ENCODE data around the gene AHI1. TPM values are rescaled to one million over a fixed set of nuclear protein-coding genes. Genes with fewer than 3 reads are reported as not detected.

Gene AHI1
- total RNA-seq, 1 donor from 2014 or later: 20.0 TPM

DNA sequence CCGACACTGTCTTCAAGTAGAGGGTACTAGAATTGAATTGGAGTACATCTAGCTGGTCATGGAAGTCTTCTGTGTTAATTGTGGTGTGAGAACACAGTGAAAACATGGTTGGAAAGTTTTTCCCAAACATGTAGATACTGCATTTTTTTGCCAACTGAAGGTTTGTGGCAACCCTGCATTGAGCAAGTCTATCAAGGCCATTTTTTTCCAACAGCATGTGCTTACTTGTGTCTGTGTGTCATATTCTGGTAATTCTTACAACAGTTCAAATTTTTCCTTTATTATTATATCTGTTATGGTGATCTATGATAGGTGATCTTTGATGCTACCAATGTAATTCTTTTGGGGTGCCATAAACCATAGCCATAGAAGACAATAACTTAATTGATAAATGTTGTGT, 169.4 kb downstream of the AHI1 start:
- DNase-seq (ENCODE audit: low spot score): no peak

DNA sequence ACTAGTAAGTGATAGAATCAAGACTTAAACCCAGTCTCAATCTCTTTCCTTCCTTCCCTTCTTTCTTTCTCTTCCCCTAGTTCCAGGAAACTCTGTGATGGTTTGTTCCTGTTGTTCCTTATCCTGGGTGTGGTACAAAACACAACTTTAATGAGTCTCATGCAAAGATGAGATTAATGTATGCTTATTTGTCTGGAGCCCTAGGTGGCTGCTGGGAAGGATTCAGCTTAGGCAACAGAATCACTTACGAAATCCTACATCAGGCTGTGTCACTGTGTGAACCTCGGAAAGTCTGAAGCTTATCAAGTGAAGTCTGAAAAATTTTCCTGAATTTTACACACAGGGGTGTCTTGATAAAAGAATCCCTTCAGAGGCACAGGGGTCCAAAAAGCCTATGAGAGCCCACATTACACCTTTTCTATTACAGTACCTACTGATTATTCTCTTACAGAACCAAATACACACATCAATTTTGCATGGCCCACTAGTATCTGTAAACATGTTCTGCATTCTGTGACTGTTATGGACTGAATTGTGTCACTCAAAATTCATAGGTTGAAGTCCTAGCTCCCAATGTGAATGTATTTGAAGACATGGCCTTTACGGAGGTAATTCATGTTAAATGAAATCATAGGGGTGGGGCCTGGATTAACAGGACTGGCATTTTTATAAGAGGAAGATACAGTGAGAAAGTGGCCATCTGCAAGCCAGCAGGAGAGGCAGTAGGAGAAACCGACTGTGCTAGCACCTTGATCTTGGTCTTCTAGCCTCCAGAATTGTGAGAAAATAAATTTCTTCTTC, 171.7 kb downstream of the AHI1 start:
- DNase-seq (ENCODE audit: low spot score): no peak

DNA sequence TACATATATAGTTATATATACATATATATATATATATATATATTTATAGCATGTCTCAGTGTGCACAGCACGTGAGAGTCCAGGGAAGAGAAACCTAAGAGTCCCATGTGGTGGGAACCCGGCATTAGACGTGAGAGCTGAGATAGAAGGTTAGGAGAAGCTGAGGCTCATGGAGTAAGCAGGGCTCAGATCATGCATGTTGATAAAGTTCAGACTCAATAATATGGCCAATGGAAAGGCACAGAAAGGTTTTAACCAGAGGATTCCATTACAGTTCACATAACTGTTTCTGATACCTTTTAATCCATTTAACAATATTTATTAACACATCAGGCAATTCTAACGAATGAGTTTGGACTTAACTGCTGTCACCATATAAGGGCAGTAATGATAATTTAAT, 173.0 kb downstream of the AHI1 start:
- no peak for DNase-seq (ENCODE audit: low spot score)

DNA sequence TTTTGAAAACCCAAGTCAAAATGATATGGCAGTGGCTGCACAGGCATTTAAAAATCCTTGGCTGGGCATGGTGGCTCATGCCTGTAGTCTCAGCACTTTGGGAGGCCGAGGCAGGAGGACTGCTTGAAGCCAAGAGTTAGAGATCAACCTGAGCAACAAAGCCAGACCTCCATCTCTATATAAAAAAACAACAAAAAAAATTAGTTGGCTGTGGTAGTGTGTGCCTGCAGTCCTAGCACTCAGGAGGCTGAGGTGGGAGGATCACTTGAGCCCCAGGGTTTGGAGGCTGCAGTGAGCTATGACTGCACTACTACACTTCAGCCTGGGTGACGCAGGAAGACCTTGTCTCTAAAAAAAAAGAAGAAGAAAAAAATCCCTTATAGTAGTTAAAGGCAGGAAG, 173.6 kb downstream of the AHI1 start:
- DNase-seq (ENCODE audit: low spot score): no peak

DNA sequence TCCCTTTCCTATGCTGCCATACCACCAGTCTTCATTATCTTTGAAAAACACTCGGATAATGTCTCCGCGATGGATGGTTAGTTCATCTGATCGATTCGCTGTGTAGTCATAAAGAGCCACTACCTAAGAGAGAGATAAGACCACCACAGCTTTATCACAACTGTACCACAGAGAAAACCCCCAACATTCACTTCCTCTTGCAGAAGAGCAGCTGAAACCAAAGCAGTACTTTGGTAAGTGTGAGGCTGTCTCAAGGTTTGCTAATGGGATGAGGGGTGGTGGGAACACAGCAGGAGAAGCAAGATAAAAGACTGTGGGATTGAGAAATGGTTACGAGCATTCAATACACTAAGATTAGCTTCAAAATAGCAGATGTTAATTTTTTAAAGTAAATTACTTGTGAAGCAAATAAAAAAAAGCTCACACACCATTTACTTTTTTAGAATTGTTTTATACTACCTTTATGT, 174.3 kb downstream of the AHI1 start:
- no peak for DNase-seq (ENCODE audit: low spot score)

DNA sequence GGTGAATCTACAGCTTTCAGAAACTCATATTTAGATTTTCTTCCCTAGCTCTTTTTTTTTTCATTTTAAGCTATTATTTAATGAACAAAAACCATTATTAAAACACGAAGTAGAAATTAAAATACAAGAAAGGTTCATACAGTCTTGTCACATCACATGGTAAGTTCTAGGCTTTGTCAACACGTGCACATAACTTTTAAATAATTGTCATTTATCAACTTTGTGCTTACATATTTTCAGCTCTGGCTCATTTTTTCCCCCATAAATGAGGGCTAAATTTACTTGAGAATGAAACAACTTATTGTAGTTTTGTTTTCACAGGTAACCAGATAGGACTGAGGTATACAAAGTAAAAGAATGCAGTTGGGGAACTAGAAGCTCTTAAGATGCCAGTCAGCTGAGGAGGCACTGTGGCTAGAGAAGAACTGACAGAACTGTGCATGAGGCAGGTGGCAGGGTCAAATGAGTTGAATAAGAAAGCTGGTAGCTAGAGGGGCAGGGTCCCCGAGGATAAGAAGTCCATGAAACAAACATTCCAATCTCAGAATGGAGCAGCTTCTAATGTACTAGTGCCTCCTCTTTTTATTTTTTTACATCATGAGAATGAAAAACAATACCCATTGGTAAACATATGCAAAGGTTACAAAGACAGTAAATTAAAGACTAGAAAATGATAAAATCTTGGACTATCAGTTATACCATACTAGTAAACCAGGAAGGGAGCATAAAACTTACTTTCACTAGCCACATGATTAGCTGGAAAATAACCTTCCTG, 174.9 kb downstream of the AHI1 start:
- no peak for DNase-seq (ENCODE audit: low spot score)

DNA sequence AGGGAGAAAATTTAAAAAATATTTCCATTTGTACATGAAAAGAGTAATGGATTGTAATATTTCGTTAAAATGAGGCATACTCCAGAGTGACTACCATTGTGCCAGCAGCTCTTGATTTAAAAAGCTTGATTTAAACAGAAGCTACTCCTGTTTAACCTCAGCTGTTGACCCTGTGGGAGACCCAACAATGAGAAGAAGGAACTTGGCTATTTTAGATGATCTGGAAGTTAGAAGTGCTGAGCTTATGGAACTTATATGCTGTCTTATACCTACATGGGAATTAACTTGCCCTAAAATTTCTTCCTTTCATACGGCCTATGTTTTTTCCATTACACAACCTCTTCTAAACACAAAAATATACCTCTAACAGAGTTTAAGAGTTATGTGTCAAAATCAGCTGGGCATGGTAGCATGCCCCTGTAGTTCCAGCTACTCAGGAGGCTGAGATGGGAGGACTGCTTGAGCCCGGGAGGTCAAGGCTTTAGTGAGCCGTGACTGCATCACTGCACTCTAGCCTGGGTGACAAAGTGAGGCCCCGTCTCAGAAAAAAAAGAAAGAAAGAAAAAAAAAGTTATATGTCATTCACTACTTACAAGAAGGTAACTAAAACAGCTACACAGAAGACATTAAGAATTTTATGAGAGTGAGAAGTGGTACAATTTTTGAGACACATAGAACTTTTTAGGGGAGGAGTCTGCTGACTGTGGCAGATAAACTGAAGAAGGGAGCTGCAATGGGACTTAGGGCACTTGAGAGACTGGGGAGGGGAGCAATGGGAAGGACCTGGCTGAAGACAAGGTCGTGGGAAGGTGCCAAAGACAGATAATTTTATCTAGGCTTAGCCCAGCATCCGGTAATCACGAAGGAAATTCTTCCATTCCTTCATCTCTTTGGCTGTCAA, 176.6 kb downstream of the AHI1 start:
- DNase-seq (ENCODE audit: low spot score): no peak

DNA sequence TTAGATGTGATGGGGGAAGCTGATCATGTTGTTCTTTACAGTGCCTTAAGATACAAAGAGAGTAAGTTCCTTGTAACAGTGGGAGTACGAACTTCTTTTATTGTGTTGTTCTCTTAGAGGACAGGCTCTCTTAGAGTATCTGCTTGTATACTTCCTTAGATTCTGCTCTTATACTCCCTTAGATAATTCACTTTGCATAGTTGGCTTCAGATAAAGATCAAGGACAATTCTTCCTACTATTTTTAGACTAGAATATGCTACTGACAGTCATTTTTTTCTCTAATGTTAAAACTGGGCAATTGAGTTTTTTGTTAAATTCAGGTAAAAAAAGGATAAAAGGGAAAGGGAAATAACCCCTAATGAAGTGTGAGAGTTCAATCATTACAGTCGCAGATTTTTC, 177.7 kb downstream of the AHI1 start:
- DNase-seq (ENCODE audit: low spot score): no peak

DNA sequence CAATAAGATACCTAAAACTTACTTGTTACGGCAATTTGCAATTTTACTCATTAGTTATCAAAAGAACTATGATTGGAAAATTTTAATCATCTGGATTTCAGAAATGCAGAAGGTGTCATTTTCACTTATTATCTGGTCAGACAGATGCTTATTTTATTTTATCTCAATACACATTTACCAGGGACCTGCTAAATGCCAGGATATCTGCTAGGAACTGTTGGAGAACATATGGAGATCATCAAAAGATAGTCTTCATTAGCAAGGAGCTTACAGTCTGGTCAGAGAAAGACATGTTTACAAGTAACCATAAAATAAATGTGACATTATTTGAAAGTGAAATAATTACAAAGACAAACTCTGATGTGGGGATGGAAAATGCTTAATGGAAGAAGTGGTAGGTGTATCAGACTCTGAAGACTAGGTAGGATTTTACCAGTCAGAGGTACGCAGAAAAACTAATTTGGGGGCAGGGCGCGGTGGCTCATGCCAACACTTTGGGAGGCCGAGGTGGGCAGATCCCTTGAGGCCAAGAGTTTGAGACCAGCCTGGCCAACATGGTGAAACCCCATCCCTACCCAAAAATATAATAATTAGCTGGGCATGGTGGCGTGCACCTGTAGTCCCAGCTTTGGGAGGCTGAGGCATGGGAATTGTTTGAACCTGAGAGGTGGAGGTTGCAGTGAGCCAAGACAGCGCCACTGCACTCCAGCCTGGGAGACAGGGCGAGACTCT, 178.6 kb downstream of the AHI1 start:
- DNase-seq (ENCODE audit: low spot score): no peak

DNA sequence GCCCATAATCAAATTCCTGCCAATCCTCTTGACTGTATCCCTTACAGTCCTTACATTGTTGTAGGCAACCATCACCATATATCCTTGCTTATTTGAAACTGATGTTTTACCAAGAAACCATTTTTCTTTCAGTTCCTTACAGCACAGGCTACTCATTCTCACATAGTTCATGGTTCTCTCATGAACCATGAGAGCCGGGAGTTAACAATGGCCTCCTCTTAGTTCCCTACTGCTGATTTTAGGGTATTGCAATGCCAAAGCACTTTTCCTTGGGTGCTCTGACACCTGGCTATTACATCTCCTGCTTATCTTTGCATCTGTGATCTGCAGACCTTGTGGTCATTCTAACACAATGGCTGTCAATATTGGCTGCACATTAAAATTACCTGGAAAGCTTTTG, 183.0 kb downstream of the AHI1 start:
- no peak for DNase-seq (ENCODE audit: low spot score)

DNA sequence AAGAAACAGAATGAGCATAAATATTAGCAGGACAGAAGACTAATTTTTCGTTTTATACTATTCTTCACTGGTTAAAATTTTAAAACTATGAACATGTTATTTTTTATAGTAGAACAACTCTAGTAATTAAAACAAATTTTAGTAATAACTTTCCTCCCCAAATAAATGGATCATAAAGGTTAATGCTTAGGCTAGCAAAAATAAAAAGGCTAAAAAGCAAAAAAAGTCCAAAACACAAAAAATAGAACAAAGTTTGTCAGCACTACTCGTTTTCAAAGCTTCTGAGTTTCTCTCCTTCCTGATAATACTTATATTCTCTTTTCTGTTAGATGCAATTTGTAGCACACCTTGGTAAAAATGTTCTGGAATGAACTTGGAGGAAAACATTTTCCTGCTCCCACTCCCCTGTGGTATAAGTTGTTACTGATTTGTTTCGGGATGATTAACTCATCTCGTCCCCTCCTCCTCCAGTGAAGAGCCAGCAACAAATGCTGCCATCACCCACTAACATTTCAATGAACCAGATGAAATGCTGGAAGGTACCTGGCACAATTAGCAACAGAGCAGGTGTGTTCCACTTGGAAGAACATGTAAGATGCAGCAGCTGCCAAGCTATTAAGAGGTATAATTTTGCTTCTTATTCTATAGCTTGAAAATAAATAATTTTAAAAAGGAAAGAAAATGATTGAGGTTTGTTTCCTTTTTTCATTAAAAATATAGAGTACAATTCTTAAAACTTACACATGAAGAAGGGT, 185.9 kb downstream of the AHI1 start:
- no peak for DNase-seq (ENCODE audit: low spot score)

DNA sequence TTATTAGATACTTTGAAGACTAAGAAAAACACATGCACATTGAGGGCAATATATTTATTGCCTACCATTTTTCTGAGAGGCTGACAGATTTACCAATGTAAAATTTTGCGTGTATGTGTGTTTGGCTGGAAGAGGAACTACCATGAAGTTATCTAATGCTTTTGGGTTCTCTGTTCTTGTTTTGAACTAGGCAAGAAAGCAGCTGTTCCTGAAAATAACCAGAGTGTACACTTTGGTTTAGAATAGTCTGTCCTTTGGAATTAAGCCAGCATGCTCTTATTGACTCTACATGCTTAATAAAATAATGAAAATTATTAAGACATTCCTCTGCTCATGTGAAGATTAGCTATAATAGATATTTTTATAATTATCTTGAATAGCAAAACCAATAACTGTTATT, 187.2 kb downstream of the AHI1 start:
- no peak for DNase-seq (ENCODE audit: low spot score)

DNA sequence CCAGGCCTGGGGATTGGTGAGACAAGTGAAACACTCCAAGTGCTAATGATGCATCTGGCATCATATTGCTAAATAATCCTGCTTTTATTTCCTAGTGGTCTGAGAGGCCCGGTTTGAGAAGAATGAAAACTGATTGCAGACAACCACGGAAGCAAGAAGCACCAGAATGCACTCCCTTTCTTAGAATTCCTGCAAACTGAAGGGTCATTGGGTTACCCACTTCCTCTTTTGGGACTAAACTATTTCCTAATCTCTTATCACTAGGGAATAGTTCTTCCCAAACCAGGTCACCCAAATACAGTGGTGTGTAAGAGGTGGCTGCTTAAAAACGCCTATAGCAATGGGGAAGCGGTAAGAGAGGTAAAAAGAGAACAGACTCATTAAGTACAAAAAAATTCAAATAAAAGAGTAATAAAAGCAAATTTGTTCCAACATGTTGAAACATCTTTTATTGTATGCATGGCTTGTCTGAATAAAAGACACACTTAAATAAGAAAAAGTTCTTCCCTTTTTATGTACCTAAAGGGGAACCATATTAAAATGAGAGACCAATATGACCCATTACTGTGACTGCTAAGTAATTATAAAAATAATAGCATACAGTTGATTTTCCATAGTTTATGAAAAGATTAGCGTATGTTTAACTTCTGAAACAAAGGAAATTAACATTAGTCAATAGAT, 190.7 kb downstream of the AHI1 start:
- DNase-seq (ENCODE audit: low spot score): no peak

DNA sequence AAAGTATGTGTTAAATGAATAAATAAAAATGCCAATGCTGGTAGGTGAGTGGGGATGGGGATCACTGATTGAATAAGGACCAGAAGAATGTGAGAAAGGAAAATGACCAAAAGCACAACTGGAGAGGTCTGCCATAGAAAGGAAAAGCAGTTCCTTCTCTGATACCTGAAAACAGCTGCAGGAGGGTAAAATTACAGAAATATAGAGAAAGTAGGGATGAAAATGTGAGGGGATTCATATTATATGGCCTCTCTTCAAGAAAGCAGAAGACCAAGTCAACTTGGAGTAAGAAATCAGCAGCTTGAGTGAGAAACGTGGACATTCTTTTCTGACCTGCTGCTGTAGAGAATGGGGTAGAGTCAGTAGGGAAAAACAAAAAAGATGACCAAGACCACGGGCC, 191.4 kb downstream of the AHI1 start:
- no peak for DNase-seq (ENCODE audit: low spot score)

DNA sequence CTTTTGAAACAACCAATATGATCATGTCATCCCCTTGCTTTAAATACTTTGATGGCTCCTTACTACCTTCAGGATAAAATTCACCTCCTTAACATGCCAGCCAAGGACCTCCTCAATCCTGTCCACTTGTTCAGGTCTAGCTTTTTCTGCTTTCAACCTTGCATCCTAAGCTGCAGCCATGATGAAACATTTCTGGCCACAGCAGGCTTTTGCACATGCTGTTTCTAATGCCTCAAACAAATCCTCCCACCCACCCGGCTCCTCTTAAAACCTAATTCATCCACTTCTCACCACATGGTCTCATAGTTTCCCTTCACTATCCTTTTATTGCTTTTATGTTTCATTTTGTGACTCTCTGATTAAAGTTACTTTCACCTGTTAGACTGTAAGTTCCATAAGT, 191.9 kb downstream of the AHI1 start:
- no peak for DNase-seq (ENCODE audit: low spot score)

DNA sequence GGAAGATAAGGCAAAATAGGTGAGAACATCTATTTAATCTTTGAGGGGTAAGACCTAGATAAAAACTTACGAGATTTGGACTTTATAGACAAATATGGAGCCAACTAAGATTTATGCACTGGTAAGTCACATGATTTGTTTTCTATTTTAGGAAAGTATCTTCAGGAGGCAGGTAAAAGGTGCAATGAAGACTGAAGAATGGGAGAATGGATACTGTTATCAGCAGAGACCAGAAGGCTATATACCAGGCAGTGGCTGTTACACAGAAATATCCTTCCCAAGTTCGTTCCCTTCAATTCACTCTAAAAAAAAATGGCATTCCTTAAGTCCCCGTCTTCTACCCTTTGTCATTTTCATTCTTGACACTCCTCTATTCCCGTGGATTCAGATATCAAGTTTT, 192.7 kb downstream of the AHI1 start:
- no peak for DNase-seq (ENCODE audit: low spot score)

DNA sequence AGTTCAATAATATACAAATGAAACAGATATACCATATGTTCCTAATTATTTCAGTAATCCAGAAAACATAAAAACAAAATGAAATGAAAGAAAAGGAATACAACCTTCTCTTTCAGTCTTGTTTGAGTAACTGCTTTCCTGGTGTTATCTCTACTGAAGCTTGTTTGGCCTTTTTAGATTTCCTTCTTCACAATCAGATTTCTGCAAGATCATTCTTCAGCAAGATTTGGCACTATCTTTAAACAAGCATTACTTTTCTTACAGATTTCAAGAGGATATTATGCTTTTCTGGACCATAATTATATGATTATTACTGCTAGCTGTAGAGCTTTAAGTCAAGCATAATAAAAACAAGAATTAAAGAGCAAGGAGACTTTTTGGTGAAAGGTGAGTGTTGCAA, 196.2 kb downstream of the AHI1 start:
- DNase-seq (ENCODE audit: low spot score): no peak

DNA sequence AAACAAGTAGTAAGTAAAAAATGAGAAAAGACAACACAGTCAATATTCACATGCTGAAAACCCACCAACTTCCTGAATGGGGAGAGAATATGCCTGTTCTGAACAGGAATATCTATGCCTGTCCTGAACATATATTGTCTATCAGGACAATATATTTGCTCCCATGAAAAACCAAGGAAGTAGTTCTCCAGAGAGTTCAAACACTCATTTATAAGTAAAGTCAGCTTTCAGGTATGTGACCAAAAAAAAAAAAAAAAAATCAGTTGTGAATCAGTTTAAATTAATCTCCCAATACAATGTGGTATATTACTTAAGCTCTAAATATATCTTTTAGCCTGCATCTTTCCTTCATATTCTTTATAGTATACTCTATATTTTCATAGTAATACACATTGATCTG, 197.0 kb downstream of the AHI1 start:
- no peak for DNase-seq (ENCODE audit: low spot score)

DNA sequence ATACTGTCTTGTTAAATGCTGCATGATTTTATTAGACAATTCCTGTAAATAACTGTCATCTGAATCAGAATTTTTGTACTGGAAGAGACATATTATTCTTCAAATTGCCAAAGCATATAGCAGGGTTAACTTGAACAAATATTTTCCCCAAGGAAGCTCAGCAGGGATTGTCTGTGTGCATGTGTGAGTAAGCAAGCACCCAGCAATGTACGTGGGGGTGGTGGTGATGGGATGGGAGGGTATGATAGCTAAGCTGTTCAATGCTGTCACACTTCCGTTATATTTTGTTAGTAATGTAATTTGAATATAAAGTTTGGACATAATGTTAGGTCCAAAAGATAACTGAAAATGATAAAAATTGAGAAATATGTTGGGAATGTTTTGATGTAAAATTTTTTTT, 198.3 kb downstream of the AHI1 start:
- no peak for DNase-seq (ENCODE audit: low spot score)

DNA sequence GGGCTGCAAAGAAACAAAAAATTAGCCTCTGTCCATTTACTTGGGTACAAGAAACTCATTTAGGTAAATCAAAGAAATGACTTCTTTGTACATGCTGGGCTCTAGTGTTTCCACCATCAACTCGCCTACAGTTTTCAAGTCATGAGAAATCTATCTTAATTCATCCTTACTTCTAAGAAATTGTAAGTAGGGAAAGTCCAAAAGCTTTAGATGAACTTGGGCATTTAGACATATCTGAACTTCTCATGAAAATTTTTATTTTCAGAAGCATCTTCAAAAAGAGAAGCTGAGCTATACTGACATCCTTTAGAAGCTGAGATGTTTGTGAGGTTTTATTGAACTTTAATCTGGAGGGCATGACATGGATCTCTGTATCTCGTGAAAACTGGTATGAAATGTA, 199.1 kb downstream of the AHI1 start:
- no peak for DNase-seq (ENCODE audit: low spot score)
